MM.1S (cell line): ENCODE measurements around the gene MACROD2.
"Not testable (repeated sequence)": the region's sequence is repeated elsewhere in the genome, so short reads cannot be mapped to it uniquely, and the experiment has no call there.

Experiments
- DNase-seq: peaks from one replicate; pipeline ENCODE4 v3.0.0-alpha.2; 2015
- H2AFZ ChIP-seq: fragments of 300-600 bp; sonication (generic); 2 replicates; pipeline ENCODE4 v1.6.0; 2016; ENCODE audit warnings: antibody characterized with exemption, low read length
- H3F3A ChIP-seq: fragments of 300-600 bp; sonication (generic); 2 replicates; pipeline ENCODE4 v1.6.1; 2016; ENCODE audit warnings: mild to moderate bottlenecking, antibody characterized with exemption, low read length, moderate library complexity, mixed read lengths; ENCODE audit not compliant: insufficient read depth
- H3K27ac ChIP-seq: fragments of 300-600 bp; sonication (generic); 2 replicates; pipeline ENCODE4 v1.5.1; 2016; ENCODE audit warnings: mild to moderate bottlenecking, low read length
- H3K27me3 ChIP-seq: fragments of 300-600 bp; sonication (generic); replicated peaks from 2 replicates; pipeline ENCODE4 v1.6.0; 2016; ENCODE audit warnings: low read length; ENCODE audit not compliant: insufficient read depth
- H3K36me3 ChIP-seq: fragments of 300-600 bp; sonication (generic); replicated peaks from 2 replicates; pipeline ENCODE4 v1.6.1; 2016; ENCODE audit warnings: mild to moderate bottlenecking, low read length, mixed read lengths; ENCODE audit not compliant: insufficient read depth
- H3K4me1 ChIP-seq: fragments of 300-600 bp; sonication (generic); 2 replicates; pipeline ENCODE4 v1.6.1; 2016; ENCODE audit warnings: low read length, mixed read lengths
- H3K4me2 ChIP-seq: fragments of 300-600 bp; sonication (generic); 2 replicates; pipeline ENCODE4 v1.6.0; 2016; ENCODE audit warnings: low read depth, low read length
- H3K4me3 ChIP-seq: fragments of 300-600 bp; sonication (generic); 2 replicates; pipeline ENCODE4 v1.5.1; 2016; ENCODE audit warnings: low read length, mixed read lengths
- H3K79me2 ChIP-seq: fragments of 300-600 bp; sonication (generic); 2 replicates; pipeline ENCODE4 v1.6.1; 2016; ENCODE audit warnings: mixed run types, low read length, mixed read lengths
- H3K9ac ChIP-seq: fragments of 300-600 bp; sonication (generic); 2 replicates; pipeline ENCODE4 v1.6.1; 2016; ENCODE audit warnings: low read length, mixed read lengths
- H3K9me2 ChIP-seq: fragments of 300-600 bp; sonication (generic); replicated peaks from 2 replicates; pipeline ENCODE4 v1.6.1; 2016; ENCODE audit warnings: mild to moderate bottlenecking, low read length, mixed read lengths; ENCODE audit not compliant: insufficient read depth
- H3K9me3 ChIP-seq: fragments of 300-600 bp; sonication (generic); replicated peaks from 2 replicates; pipeline ENCODE4 v1.6.1; 2016; ENCODE audit warnings: mild to moderate bottlenecking, low read length, mixed read lengths; ENCODE audit not compliant: insufficient read depth
- H4K20me1 ChIP-seq: fragments of 300-600 bp; sonication (generic); 2 replicates; pipeline ENCODE4 v1.6.1; 2016; ENCODE audit warnings: mild to moderate bottlenecking, low read length, moderate library complexity, mixed read lengths; ENCODE audit not compliant: insufficient read depth
- EZH2 ChIP-seq: fragments of 300-600 bp; sonication (generic); optimal IDR thresholded peaks from 2 replicates; pipeline ENCODE3; 2017; ENCODE audit warnings: low read depth, mild to moderate bottlenecking, antibody characterized with exemption, low read length, mixed read lengths
- EZH2phosphoT487 ChIP-seq: fragments of 300-600 bp; sonication (generic); IDR thresholded peaks from 2 replicates; pipeline ENCODE4 v1.6.1; 2018; ENCODE audit warnings: antibody characterized with exemption, low read length
- TF ChIP-seq, protein P1 (sequence below): fragments of 300-600 bp; sonication (generic); IDR thresholded peaks from 2 replicates; pipeline ENCODE4 v1.5.1; 2016; ENCODE audit warnings: antibody characterized with exemption, low read length, mixed read lengths

Gene MACROD2

DNA sequence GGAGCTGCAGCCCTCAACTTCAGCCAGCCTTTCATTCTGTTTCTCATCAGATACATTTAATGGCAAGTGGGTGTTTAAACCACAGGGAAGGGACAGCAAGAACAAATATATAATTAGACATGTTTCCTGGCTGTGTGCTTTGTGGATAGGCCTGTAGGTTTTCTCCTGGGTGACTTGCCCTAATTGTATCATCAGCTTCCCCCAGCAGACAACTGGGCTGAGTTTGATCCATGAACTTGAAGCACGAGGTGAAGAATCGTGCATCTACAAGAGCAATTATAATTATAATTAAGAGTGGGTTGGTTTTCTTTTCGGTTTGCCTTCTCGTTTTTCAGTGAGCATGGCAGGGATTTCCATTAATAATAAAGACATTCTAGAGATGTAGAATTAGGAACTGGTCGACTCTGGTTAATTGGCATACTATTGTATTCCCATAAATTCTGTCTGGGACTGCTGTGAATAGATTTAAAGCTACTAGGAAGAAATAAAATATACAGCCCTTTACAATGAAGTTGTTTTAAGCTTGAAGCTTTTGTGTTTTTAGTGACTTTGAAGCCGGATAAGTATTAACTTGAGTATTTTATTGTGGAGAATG lies 1525.7 kb downstream of the MACROD2 start:
- Histone ChIP-seq H3K4me3 (no peak overlapping the region), H3K9me2 (no peaks in the 10 kb centered on the region; the same call in 1 of the 2 replicates), H2AFZ (no peak overlapping the region), H3K4me1 (no peaks in the 10 kb centered on the region), H3K79me2 (no peaks in the 10 kb centered on the region), H3K9me3 (no peaks in the 10 kb centered on the region), H3K27me3 (no peaks in the 10 kb centered on the region), H4K20me1 (no peaks in the 10 kb centered on the region), H3K4me2 (no peak overlapping the region), H3F3A (no peaks in the 10 kb centered on the region), H3K36me3 (no peaks in the 10 kb centered on the region), H3K9ac (no peak overlapping the region), H3K27ac (no peak overlapping the region)
- TF ChIP-seq, protein P1, sequence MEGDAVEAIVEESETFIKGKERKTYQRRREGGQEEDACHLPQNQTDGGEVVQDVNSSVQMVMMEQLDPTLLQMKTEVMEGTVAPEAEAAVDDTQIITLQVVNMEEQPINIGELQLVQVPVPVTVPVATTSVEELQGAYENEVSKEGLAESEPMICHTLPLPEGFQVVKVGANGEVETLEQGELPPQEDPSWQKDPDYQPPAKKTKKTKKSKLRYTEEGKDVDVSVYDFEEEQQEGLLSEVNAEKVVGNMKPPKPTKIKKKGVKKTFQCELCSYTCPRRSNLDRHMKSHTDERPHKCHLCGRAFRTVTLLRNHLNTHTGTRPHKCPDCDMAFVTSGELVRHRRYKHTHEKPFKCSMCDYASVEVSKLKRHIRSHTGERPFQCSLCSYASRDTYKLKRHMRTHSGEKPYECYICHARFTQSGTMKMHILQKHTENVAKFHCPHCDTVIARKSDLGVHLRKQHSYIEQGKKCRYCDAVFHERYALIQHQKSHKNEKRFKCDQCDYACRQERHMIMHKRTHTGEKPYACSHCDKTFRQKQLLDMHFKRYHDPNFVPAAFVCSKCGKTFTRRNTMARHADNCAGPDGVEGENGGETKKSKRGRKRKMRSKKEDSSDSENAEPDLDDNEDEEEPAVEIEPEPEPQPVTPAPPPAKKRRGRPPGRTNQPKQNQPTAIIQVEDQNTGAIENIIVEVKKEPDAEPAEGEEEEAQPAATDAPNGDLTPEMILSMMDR: no peak
- TF ChIP-seq EZH2: no peak
- TF ChIP-seq EZH2phosphoT487: no peak
- no peak for DNase-seq

DNA sequence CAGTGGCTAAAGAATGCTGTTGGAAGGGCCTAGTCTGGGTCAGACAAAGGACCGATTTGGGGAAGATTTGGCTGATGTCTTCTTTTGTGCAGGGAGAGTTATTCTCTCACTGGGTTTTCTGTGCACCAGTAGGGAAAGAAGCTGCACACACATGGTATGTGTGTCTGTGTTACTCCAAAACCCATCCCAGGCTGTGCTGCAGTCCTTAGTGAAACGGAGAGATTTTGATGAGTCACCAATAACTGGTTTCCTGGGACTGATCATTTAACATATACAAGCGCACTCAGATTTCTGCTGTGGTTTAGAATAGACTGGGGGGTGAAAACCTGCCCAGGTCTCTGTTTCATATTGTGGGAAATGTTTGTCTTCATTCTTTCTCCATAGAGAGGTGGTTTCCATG lies 1528.1 kb downstream of the MACROD2 start:
- no peaks in the 10 kb centered on the region for H4K20me1 ChIP-seq
- H3K9me2 ChIP-seq: no peaks in the 10 kb centered on the region; the same call in 1 of the 2 replicates
- no peak for TF ChIP-seq EZH2phosphoT487
- TF ChIP-seq, protein P1: no peak
- no peak for TF ChIP-seq EZH2
- H3K4me3 ChIP-seq: no peak overlapping the region
- no peak for DNase-seq
- H3K4me1 ChIP-seq: no peaks in the 10 kb centered on the region
- no peak overlapping the region for H3K9ac ChIP-seq
- H3K4me2 ChIP-seq: no peak overlapping the region
- H3K27me3 ChIP-seq: no peaks in the 10 kb centered on the region
- H3K36me3 ChIP-seq: no peaks in the 10 kb centered on the region
- no peak overlapping the region for H2AFZ ChIP-seq
- H3K9me3 ChIP-seq: no peaks in the 10 kb centered on the region
- no peak overlapping the region for H3K27ac ChIP-seq
- H3K79me2 ChIP-seq: no peaks in the 10 kb centered on the region
- no peaks in the 10 kb centered on the region for H3F3A ChIP-seq

DNA sequence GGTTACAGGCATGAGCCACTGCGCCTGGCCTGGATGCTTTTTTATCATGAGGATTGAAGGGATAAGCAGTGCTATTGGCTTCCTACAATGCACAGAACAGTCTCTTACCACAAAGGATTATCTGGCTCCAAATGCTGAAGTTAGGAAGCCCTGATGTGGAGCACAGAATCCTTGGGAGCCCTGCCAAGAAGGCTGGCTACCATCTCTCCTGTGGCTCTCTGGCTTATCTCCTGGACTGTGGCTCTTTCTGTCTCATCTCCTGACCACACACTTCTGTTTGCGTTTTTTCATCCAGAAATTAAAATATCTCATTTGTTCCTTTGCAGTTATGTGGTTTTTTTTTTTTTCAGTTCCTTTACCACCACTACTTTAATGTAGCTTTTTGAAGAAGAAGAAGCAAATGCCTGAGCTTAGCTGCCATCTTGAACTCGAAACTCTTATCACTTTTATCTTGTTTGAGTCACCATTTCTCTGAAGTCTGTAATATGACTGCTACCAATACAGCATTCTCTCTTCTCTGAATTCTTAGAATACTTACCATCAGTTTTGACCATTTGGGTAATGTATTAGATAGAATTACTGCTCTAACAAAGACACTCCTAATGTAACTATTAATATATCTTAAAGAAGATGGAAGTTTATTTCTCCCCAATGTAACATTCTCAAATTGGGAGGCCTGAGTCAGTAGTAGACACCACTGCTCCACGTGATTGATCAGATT lies 1533.2 kb downstream of the MACROD2 start:
- H3F3A ChIP-seq: no peaks in the 10 kb centered on the region
- H3K4me3 ChIP-seq: no peak overlapping the region
- no peaks in the 10 kb centered on the region for H3K9me3 ChIP-seq
- no peak overlapping the region for H3K9ac ChIP-seq
- H3K36me3 ChIP-seq: no peaks in the 10 kb centered on the region
- DNase-seq: no peak
- no peaks in the 10 kb centered on the region for H3K4me1 ChIP-seq
- no peaks in the 10 kb centered on the region for H3K79me2 ChIP-seq
- no peak overlapping the region for H2AFZ ChIP-seq
- no peaks in the 10 kb centered on the region for H3K9me2 ChIP-seq
- no peaks in the 10 kb centered on the region for H3K27me3 ChIP-seq
- TF ChIP-seq EZH2phosphoT487: no peak
- no peaks in the 10 kb centered on the region for H4K20me1 ChIP-seq
- no peak overlapping the region for H3K27ac ChIP-seq
- no peak overlapping the region for H3K4me2 ChIP-seq

DNA sequence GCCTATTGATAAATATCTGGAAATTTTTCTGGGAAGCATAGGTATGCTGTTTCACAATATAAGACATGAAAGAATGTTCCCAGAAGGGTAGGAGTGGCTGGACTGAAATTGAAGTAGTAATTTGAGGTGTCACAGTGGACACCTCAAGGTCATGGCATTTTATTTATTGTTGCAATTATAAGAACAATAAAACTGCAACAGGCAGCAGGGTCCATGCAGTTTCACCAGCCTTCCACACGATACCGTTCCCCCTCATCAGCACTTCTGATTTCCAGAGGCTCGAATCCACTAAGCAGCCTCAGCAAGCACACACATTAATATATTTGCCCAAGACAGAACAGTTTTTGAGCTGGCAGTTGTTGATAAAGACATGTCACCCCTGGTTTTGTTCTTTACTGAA lies 1540.5 kb downstream of the MACROD2 start:
- no peaks in the 10 kb centered on the region for H3K9me3 ChIP-seq
- no peaks in the 10 kb centered on the region for H3K79me2 ChIP-seq
- H3K9me2 ChIP-seq: no peaks in the 10 kb centered on the region
- H4K20me1 ChIP-seq: no peaks in the 10 kb centered on the region
- no peak overlapping the region for H3K4me3 ChIP-seq
- H3F3A ChIP-seq: no peaks in the 10 kb centered on the region
- DNase-seq: no peak
- no peaks in the 10 kb centered on the region for H3K27me3 ChIP-seq
- no peak overlapping the region for H3K9ac ChIP-seq
- H3K27ac ChIP-seq: no peak overlapping the region
- no peaks in the 10 kb centered on the region for H3K36me3 ChIP-seq
- no peaks in the 10 kb centered on the region for H3K4me1 ChIP-seq
- H2AFZ ChIP-seq: no peak overlapping the region
- TF ChIP-seq EZH2: no peak
- no peak for TF ChIP-seq EZH2phosphoT487
- TF ChIP-seq, protein P1: no peak
- no peak overlapping the region for H3K4me2 ChIP-seq

DNA sequence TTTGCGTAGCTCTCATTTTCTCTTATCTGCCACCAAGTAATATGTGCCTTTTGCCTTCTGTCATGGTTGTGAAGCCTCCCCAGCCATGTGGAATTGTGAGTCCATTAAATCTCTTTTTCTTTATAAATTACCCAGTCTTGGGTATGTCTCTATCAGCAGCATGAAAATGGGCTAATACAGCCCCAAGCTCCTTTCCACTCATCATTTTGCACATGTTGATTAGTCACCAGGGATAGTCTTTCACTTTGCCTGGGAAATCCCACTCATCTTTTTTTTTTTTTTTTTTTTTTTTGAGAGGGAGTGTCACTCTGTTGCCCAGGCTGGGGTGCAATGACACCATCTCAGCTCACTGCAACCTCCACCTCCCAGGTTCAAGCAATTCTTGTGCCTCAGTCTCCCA lies 1541.9 kb downstream of the MACROD2 start:
- not testable (repeated sequence) for H3K4me3 ChIP-seq, H3K9ac ChIP-seq, H3K79me2 ChIP-seq, DNase-seq, H2AFZ ChIP-seq, H3K27ac ChIP-seq, H3F3A ChIP-seq, H3K4me2 ChIP-seq, H3K4me1 ChIP-seq, H3K27me3 ChIP-seq, H3K9me3 ChIP-seq, H3K36me3 ChIP-seq, H3K9me2 ChIP-seq, H4K20me1 ChIP-seq
